HG03575 (cell line): Measurements from ENCODE around the gene TCF19.
A peak's percentile ranks its signal among the peaks of the same experiment; 100 is the strongest.

ENCODE experiments used
- ATAC-seq: cut with Tn5 transposase; IDR thresholded peaks from one replicate; pipeline ENCODE4 v1.9.1; 2021; ENCODE audit not compliant: unreplicated experiment, insufficient number of reproducible peaks, low FRiP score; ENCODE audit errors: extremely low read depth

TCF19 gene

GRCh38 chr6:31158140-31158862, at the start of gene TCF19:
Gene TCF19 (plus strand): TSS chr6:31158589. CDS start chr6:31159470, 881 bp downstream.
- peak; percentile 63 for ATAC-seq

- no peak for ATAC-seq
Measured at GRCh38 chr6:31110825-31111582, 47.4 kb upstream of the TCF19 start.

DNA sequence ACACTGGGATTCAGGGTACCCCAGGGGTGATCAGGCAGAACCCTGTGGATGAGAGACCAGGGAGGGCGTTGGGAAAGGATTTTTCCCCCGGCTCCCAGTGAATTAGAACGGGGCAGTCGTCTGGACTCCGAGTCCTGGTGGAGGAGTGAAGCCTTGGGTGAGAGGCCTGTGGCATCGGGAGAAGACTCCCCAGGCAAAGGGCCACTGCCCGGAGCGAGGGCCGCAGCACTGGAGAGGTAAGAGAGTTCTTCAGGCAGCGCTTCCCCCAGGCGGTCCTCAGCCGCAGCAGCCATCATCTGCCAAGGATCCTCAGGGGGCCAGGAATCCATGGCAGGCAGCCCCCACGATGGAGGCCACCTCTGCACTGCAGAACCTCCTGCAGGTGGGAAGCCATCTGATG, 46.7 kb upstream of the TCF19 start:
- ATAC-seq: no peak

DNA sequence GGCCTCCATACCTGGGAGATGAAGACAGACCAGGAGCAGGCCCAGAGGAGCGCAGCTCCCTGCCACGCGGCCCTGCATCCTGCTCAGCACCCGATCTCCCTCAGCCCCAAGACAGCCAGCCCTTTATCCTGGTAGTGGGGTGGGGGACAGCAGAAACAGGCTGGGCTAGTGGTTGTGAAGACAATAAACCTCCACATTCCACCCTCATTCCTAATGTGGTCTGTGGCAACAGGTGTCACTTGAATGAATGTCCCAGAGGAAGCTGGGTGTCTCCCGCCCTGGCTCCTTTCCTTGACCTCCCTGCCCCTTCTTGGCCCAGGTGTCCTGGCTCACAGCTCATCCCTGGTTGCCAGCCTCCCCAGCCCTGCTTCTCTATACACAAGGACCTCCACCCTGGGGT, 45.9 kb upstream of the TCF19 start, which contains the start of gene C6orf15:
Gene C6orf15, minus strand, starts transcription at position 98 of the 400 bp plus-strand sequence. Its CDS starts 20 bp downstream, at position 78.
- no peak for ATAC-seq

GRCh38 chr6:31113861-31114540, 44.4 kb upstream of the TCF19 start:
- ATAC-seq: no peak

- no peak for ATAC-seq
Measured at GRCh38 chr6:31114541-31114878, 43.9 kb upstream of the TCF19 start, which contains the start of gene PSORS1C1. Gene PSORS1C1 (plus strand): TSS chr6:31114800. CDS start chr6:31129633, 14,833 bp downstream.

GRCh38 chr6:31114970-31115849, 43.2 kb upstream of the TCF19 start:
- no peak for ATAC-seq

DNA sequence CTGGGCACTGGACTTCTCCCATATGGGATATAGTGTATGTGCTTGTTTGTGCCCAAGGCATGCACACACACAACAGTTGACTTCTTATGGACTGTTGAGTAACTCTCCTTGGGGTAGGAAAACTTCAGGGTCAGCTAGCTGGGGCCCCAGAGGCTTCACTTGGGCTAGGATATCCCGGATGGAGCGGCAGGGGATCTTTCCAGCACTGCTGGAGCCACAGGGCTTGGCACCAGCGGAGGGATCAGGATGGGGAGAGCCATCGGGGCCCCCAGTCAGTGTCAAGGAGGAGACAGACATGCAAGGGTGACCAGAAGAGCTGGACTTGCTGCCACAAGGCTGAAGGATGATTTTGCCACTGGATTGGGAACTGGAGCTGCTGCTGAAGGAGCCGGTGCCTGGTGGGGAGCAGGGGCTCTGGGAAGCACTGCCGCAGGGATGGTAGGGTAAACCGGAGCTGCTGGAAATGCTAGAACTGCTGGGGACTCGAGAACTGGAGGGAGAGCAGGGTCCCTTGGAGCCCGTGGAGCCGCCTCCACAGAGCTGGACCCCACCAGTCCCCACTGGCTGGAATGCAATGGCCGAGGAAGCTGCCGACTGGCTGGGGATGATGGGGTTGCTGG, 42.3 kb upstream of the TCF19 start:
- no peak for ATAC-seq

DNA sequence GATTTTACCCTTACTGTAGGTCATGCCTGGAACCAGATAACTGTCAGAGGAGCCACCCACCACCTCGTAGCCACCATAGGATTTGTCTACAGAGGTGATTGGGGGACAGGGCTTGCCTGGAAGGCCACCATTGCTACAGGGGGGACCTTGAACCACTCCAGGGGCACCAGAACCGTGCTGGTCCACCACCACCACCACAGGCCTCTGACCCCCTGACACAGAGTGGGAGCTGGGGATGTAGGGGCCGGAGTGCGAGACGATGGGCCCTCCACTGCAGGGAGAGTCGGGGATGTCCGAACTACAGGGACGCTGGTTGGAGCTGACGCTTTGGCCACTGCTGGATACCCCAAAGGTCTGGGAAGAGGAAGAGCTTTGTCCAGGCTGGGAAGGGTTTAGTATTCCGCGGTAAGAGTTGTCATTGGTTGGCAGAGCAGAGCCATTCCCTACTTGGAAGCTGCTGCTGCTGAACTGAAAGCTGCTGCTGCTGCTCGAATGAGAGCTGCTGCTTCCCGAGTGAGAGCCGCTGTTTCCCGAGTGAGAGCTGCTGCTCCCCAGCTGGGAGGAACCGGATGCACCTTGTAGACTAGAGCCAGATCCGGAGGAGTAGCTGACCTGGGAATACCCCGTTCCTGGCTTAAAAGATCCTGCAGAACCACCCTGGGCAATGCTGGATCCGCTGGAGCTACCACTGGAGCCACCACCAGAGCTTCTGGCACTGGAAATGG, 41.6 kb upstream of the TCF19 start:
- ATAC-seq: no peak

GRCh38 chr6:31118178-31118577, 40.2 kb upstream of the TCF19 start:
- no peak for ATAC-seq

DNA sequence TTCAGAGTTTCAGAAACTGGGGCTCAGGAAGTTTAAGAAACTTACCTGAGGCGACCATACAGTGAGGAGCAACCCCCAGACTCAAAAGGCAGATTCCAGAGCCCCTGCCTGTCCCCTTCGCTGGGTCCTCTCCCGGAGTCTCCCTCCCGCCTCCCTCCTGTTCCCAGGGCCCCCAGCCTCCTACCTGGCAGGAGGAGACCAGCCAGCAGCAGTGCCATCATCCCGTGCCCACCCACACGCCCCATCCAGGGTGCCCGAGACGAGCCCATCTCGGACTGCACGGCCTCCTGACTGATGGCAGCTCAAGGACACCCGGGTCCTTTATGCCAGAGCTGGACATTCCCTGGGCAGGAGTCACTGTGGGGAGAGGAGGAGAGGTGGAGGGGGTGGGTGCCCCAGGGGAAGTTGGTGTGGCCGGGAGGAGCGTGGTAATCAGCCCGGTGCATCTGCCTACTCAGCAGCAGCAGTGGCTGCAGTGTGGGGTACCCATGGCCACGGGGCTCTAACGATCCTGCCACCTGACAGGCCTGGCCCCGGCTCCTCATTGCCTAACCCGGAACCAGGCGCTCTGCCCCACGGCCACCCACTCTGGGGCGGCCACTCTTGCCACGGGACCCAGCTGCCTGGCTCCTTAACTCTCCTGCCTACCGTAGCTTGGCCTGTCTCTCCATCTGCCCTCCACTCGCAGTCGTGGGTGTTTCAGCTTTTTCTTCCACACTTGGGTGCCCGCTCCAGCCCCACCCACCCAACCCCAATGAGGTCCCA, 38.1 kb upstream of the TCF19 start, which contains the start of gene CDSN:
Gene CDSN, minus strand, starts transcription at position 296 of the 765 bp plus-strand sequence. Its CDS starts 27 bp downstream, at position 269.
- ATAC-seq: no peak

DNA sequence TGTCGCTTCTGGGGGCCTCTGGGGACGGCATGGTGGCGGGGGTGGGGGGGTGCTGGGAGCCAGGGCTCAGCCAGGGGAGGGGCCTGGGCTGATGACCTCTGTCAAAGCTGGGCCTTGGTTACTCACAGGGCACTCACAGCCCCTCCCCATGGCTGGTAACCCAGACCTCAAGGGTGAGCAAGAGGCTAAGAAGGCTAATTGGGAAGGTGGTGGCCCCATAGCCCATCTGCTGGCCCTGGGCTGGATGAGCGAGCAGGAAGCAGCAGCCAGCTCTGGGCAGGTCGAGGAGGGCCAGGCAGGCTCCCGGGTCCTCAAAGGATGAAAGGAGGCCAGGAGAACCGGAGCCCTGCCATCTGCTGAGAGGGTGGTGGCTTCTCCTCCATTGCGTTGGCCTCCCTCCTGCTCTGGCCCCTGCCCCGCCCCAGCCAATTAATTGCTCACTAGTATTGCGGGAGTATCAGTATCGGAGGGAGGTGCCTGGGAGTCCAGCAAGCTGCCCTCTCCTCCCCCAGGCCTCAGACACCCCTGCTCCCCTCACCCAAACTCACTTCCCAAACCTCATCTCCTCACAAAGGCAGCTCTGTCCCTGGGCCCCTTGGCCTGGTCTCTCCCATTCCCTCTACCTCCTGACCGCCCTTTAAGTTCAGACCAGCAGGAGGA, 37.1 kb upstream of the TCF19 start:
- no peak for ATAC-seq

DNA sequence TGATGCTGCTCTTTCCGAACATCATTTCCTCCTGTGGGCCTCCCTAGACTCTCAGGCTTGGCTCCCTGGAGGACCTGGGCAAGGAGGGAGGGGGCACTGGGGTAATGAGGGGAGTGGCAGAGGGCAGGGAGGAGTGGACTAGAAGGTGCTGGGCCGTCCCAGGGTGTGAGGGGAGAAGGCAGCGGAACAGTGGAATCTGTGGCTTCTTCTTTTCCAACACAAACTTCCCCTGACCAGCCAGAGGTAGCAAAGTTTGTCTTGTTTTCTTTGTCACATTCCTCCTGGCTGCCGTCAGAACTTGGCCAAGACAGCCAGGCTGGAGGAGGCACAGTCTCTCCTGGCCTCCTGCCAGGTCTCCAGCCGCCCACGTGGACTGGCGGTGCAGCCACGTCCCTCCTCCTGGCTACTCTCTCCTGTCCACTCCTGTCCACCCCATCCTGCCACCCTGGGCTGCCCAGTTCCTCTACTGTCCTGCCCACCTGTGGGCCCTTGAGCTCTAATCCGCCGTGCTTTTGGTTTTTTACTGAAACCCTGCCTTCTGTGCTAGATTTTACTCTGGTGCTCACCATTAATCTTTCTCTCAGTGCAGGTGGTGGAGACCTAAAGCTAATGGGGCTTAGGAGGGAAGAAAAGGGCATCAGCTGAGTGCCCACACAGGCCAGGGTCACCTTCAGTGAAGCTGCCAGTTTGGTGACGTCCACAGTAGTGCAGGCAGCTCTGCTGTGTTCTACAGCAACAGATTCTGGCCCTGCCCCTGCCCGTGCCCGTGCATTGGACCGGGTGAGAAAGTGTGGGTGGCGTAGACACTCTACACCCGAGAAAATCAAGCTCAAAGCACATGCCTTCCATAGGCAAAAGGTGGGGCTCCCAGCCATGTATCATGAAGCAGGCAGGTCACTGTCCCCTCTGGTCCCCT, 35.3 kb upstream of the TCF19 start:
- ATAC-seq: no peak

DNA sequence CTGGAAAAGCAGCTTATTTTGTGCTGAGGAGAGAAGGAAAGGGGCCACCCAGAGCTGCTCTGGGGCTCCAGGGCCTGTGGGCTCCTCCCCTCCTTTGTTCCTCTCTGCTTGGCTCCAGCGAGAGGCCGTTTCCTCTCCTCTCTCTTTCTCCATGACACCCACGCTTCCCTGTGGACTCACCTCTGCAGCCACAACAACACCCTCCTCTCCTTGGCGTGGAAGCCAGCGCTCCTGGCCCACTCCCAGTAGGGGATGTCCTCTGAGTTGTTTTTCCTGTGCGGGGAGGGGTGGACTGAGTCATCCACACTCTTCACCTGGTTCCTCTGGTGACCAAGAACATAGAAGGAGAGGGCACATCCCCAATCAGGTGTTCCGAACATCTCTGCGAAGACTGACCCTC, 33.2 kb upstream of the TCF19 start:
- no peak for ATAC-seq

DNA sequence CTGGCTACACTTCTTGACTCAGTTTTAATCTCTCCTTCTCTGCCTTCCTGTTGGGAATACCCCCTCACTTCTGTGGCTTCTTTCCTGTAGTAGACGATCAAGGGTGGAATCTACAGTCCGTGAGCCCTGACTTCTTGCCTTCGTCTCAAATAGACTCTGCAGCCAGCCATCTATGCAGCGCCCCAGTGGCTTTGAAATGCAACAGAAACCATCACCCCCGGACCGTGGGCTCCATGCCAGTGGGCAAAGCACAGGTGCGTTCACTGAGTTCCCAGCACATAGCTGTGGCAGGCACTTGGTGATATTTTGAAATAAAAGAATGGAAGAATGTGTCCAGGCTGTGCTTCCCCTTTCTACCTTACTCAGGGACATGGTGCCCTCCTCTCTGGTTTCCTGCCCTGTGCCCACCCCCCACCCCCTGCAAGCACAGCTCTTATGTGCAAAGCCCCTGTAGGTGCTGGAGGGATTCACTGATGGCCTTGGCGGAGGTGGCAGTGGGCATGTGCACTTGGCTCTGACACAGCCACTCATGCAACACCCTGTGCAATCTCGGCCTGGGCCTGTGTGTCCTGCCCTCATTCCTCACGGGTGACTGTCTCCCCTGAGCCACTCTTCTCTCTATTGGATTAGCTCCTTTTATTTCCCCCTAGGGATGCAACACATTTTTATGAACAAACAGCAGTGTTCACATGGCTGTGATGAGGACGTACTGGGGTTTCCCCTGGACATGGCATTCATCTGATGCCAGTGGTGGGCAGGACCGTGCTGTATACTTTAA, 32.6 kb upstream of the TCF19 start:
- no peak for ATAC-seq
